Type B pancreatic cell (in vitro differentiated cells): ENCODE results near the gene XPNPEP3. TPM values are rescaled to one million over a fixed set of nuclear protein-coding genes. Genes with fewer than 3 reads are reported as not detected.
"Not testable (repeated sequence)": the region's sequence is repeated elsewhere in the genome, so short reads cannot be mapped to it uniquely, and the experiment has no call there.

Experiments
- DNase-seq: peaks from one replicate; pipeline ENCODE4 v3.0.0; 2021; ENCODE audit warnings: mixed read lengths; ENCODE audit not compliant: unreplicated experiment; ENCODE audit errors: extremely low spot score
- H3K27ac Mint-ChIP-seq: 2 replicates; pipeline ENCODE4 v1.8.0; 2021; ENCODE audit warnings: mild to moderate bottlenecking, mixed read lengths
- H3K27me3 Mint-ChIP-seq: 2 replicates; pipeline ENCODE4 v1.8.0; 2021; ENCODE audit warnings: mixed read lengths
- H3K36me3 Mint-ChIP-seq: 2 replicates; pipeline ENCODE4 v1.8.0; 2021; ENCODE audit warnings: mixed read lengths
- H3K4me1 Mint-ChIP-seq: one replicate; pipeline ENCODE4 v1.8.0; 2021; ENCODE audit warnings: mixed read lengths; ENCODE audit not compliant: unreplicated experiment
- H3K4me3 Mint-ChIP-seq: 2 replicates; pipeline ENCODE4 v1.8.0; 2021; ENCODE audit warnings: mild to moderate bottlenecking, mixed read lengths
- H3K9me3 Mint-ChIP-seq: 2 replicates; pipeline ENCODE4 v1.8.0; 2021; ENCODE audit warnings: mixed read lengths
- CTCF ChIP-seq: fragments of 200-600 bp; sonication (generic); conservative IDR thresholded peaks from 2 replicates; pipeline ENCODE4 v1.5.0; 2021; ENCODE audit warnings: antibody characterized with exemption, mild to moderate bottlenecking
- total RNA-seq: library from RNA; stranded (reverse); gene quantifications from 2 replicates; pipeline ENCODE4 v1.2.1, GENCODE V29; 2021; ENCODE audit warnings: low replicate concordance

XPNPEP3 gene
- total RNA-seq, 1 donor from 2014 or later: 30.9 TPM

- H3K27me3 Mint-ChIP-seq: no peaks in the 10 kb centered on the region
- DNase-seq: peak; percentile 85
- H3K27ac Mint-ChIP-seq: peak within 1 kb of the TSS; percentile 77
- peaks cover 13% of the 10 kb centered on the region for H3K36me3 Mint-ChIP-seq
- H3K4me1 Mint-ChIP-seq: peaks cover 27% of the 10 kb centered on the region
- peak; percentile 62 for TF ChIP-seq CTCF
- H3K9me3 Mint-ChIP-seq: no peaks in the 10 kb centered on the region
- H3K4me3 Mint-ChIP-seq: peak within 1 kb of the TSS; percentile 96
Measured at GRCh38 chr22:40818747-40819598, 38.0 kb upstream of the XPNPEP3 start, which contains the start of gene SLC25A17. Gene SLC25A17, minus strand, starts transcription at chr22:40819346. Its CDS starts 98 bp downstream, at chr22:40819248.

- Mint-ChIP-seq H3K4me3 (peak overlapping the region; percentile 96), H3K4me1 (peaks cover 22% of the 10 kb centered on the region), H3K27me3 (no peaks in the 10 kb centered on the region), H3K36me3 (peaks cover 11% of the 10 kb centered on the region), H3K27ac (peak overlapping the region; percentile 77), H3K9me3 (no peaks in the 10 kb centered on the region)
- no peak for DNase-seq
- TF ChIP-seq CTCF: no peak
Measured at GRCh38 chr22:40819599-40820140, 37.3 kb upstream of the XPNPEP3 start.

GRCh38 chr22:40823426-40823825 lies 33.5 kb upstream of the XPNPEP3 start:
- H3K27me3 Mint-ChIP-seq: no peaks in the 10 kb centered on the region
- H3K27ac Mint-ChIP-seq: peak overlapping the region; percentile 35
- no peak for TF ChIP-seq CTCF

GRCh38 chr22:40826292-40826691 lies 30.7 kb upstream of the XPNPEP3 start:
- H3K27me3 Mint-ChIP-seq: not testable (repeated sequence)

More at GRCh38 chr22:40823426-40823825, 33.5 kb upstream of the XPNPEP3 start:
- DNase-seq: no peak
- Mint-ChIP-seq H3K36me3 (peaks cover 15% of the 10 kb centered on the region), H3K4me3 (no peak overlapping the region), H3K9me3 (no peaks in the 10 kb centered on the region), H3K4me1 (peaks cover 7% of the 10 kb centered on the region)

GRCh38 chr22:40826984-40827741 lies 29.8 kb upstream of the XPNPEP3 start:
- no peak for TF ChIP-seq CTCF
- Mint-ChIP-seq H3K27me3 (no peaks in the 10 kb centered on the region), H3K27ac (no peak overlapping the region), H3K4me1 (no peaks in the 10 kb centered on the region), H3K9me3 (no peaks in the 10 kb centered on the region), H3K4me3 (no peak overlapping the region), H3K36me3 (peaks cover 32% of the 10 kb centered on the region)
- no peak for DNase-seq

More at GRCh38 chr22:40826292-40826691, 30.7 kb upstream of the XPNPEP3 start:
- not testable (repeated sequence) for H3K27ac Mint-ChIP-seq, H3K4me1 Mint-ChIP-seq, H3K9me3 Mint-ChIP-seq, DNase-seq, H3K4me3 Mint-ChIP-seq
- H3K36me3 Mint-ChIP-seq: peaks cover 31% of the 10 kb centered on the region
